Measurements from ENCODE around the gene TPRN. TPM values are rescaled to one million over a fixed set of nuclear protein-coding genes. Genes with fewer than 3 reads are reported as not detected.

Gene TPRN
- total RNA-seq, 4 donors from 2014 or later = 6.5 to 13.5 (median 9.9) TPM

DNA sequence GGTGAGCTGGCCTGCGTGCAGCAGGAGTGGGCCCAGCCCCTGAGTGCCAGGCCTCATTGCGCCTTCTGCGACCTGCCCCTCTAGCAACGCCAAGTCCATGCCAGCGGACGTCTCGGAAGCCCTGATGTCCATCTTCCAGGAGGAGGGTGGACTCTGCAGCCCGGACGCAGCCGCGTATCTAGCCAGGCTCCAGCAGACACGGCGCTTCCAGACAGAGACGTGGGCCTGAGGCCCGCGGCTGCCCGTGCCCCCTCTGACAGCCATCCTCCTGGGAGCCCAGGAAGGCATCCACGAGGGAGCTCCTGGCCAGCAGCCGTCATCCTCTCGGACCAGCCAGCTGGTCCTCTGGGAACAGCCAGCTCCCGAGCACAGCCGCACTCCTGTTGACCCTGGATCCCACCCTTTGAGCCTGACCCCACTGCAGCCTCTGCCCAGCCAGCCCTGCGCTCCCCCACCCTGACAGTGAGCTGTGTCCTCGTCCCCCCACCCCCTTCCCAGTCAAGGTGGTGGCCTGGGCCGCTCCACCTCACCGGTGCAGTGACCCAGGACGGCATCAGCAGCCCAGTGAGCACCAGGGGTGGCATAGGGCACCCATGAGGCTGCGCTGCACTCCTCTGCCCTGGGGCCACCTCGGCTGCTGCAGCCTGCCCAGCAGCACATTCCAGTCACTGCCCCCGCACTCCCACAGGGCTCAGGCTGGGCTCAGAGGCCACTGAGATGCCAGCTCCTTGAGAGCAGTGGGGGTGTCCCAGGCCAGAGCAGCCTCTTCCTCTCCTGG is 15.8 kb upstream of the TPRN start:
- 92 to 94% methylated on average over 12 to 23 of the region's 30 CpGs for WGBS, 2 donors
- Histone ChIP-seq H3K27me3 (no peaks in the 10 kb centered on the region), H3K9me3 (no peaks in the 10 kb centered on the region), H3K36me3 (no peaks in the 10 kb centered on the region), H3K4me3 (replicated peaks in 1 of 3) (no peak overlapping the region), H3K4me1 (peaks cover 0 to 4% of the 10 kb centered on the region in 2 donors), H3K27ac (no peak overlapping the region)
- DNase-seq = no peak
- intact Hi-C loops (cut with DNase I) = no loop called here
- no peak for TF ChIP-seq POLR2A (IDR thresholded peaks at IDR 0.05)
- TF ChIP-seq, protein P1, sequence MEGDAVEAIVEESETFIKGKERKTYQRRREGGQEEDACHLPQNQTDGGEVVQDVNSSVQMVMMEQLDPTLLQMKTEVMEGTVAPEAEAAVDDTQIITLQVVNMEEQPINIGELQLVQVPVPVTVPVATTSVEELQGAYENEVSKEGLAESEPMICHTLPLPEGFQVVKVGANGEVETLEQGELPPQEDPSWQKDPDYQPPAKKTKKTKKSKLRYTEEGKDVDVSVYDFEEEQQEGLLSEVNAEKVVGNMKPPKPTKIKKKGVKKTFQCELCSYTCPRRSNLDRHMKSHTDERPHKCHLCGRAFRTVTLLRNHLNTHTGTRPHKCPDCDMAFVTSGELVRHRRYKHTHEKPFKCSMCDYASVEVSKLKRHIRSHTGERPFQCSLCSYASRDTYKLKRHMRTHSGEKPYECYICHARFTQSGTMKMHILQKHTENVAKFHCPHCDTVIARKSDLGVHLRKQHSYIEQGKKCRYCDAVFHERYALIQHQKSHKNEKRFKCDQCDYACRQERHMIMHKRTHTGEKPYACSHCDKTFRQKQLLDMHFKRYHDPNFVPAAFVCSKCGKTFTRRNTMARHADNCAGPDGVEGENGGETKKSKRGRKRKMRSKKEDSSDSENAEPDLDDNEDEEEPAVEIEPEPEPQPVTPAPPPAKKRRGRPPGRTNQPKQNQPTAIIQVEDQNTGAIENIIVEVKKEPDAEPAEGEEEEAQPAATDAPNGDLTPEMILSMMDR (IDR thresholded peaks at IDR 0.05) = no peak

DNA sequence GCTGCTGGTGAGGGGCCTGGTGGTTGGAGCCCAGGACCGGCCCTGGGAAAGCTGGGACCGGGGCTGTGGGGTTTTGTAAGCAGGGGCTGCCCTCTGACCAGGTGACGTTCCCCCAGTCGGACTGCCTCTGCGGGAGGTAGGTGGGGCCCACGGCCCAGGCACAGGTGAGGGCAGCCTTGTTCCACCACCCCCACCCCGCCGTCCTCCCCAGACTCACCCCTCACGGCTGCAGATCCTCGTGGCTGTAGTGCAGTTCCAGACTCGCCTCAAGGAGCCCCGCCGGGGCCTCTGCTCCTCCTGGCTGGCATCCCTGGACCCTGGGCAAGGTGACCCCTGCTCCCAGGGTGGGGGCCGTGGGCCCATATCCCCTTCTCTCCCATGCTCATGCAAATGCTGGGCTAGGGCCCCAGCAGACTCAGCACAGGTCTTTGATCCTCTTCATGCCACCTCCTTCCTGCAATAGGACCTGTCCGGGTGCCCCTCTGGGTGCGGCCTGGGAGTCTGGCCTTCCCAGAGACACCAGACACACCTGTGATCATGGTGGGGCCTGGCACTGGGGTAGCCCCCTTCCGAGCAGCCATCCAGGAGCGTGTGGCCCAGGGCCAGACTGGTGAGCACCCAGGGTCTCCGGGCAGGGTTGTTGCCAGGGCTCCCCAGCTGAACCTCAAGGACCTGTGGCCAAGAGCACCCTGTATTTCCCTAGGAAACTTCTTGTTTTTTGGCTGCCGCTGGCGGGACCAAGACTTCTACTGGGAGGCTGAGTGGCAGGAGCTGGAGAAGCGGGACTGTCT is 14.8 kb upstream of the TPRN start:
- no peak overlapping the region for H3K4me3 ChIP-seq (replicated peaks in 1 of 3)
- intact Hi-C loops (cut with DNase I) = no loop called here

DNA sequence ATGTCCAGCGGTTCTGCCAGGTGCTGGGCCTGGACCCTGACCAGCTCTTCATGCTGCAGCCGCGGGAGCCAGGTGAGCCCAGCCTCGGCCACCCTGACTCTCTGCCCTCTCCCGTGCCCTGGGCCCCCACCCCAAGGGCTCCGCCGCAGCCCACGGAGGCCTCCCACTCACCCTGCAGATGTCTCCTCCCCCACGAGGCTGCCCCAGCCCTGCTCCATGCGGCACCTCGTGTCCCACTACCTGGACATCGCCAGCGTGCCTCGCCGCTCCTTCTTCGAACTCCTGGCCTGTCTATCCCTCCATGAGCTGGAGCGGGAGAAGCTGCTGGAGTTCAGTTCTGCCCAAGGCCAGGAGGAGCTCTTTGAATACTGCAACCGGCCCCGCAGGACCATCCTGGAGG is 14.1 kb upstream of the TPRN start:
- Histone ChIP-seq H3K4me3 (replicated peaks in 1 of 3) (no peak overlapping the region), H3K27ac (no peak overlapping the region), H3K36me3 (no peaks in the 10 kb centered on the region), H3K4me1 (peaks cover 0 to 2% of the 10 kb centered on the region in 2 donors), H3K9me3 (no peaks in the 10 kb centered on the region), H3K27me3 (no peaks in the 10 kb centered on the region)
- no peak for DNase-seq
- intact Hi-C loops (cut with DNase I) = no loop called here
- TF ChIP-seq POLR2A (IDR thresholded peaks at IDR 0.05) = no peak
- TF ChIP-seq, protein P1 (IDR thresholded peaks at IDR 0.05) = no peak
- 95% methylated on average over 16 to 19 of the region's 19 CpGs for WGBS, 2 donors

More for the DNA sequence above, 14.8 kb upstream of the TPRN start:
- WGBS, 2 donors = 90 to 95% methylated on average over 6 to 11 of the region's 22 CpGs
- Histone ChIP-seq H3K9me3 (no peaks in the 10 kb centered on the region), H3K36me3 (no peaks in the 10 kb centered on the region), H3K4me1 (peaks cover 0 to 2% of the 10 kb centered on the region in 2 donors), H3K27me3 (no peaks in the 10 kb centered on the region), H3K27ac (no peak overlapping the region)
- DNase-seq = no peak
- TF ChIP-seq, protein P1 (IDR thresholded peaks at IDR 0.05) = no peak
- no peak for TF ChIP-seq POLR2A (IDR thresholded peaks at IDR 0.05)

DNA sequence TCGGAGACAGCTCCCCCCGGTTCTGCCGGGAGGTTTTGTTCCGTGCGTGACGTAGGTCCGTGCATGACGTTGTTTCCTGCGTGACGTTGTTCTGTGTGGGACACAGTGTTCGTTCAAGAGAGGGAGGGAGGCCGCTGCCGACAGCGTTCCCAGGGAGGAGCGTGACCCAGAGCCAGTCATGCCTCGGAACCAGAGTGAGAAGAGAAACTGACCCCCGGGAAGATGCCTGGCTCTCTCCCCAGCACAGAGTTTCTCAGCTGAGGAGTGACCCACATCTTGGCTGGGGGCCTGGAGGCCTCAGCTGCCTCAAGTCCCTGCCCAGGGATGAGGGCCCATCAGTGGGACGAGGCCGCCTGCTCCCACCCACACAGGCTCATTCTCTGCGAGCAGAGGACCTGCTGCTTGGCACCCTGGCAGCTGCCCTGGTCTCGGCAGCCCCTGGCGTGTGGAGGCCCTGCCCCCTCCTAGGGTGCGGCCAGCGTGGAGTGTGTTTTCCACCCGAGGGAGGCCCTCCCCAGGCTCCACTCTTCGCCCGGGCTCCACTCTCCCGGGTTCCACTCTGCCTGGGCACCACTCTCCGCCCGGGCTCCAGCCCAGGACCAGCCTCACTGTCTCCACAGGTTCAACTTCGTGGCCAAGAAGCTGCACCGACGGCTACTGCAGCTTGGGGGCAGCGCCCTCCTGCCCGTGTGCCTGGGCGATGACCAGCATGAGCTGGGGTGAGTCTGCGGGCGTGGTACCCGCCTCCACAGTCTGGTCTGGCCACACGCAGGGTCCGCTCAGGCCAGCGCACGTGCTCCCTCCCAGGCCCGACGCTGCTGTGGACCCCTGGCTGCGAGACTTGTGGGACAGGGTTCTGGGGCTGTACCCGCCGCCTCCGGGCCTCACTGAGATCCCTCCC is 12.9 kb upstream of the TPRN start:
- intact Hi-C loops (cut with DNase I) = no loop called here
- H3K36me3 ChIP-seq = no peaks in the 10 kb centered on the region
- no peaks in the 10 kb centered on the region for H3K27me3 ChIP-seq
- TF ChIP-seq POLR2A (IDR thresholded peaks at IDR 0.05) = no peak
- TF ChIP-seq, protein P1 (IDR thresholded peaks at IDR 0.05) = no peak
- H3K27ac ChIP-seq = no peak overlapping the region
- no peak overlapping the region for H3K4me3 ChIP-seq (replicated peaks in 1 of 3)
- DNase-seq = no peak
- WGBS, 2 donors = 90 to 92% methylated on average over 27 to 38 of the region's 49 CpGs
- H3K9me3 ChIP-seq = no peaks in the 10 kb centered on the region
- peaks cover 0 to 2% of the 10 kb centered on the region in 2 donors for H3K4me1 ChIP-seq
